HG03097 (cell line): ENCODE measurements around the gene USP20.

Experiments
- ATAC-seq: cut with Tn5 transposase; IDR thresholded peaks from one replicate; pipeline ENCODE4 v1.9.1; 2021; ENCODE audit not compliant: unreplicated experiment, low FRiP score

The USP20 gene

GRCh38 chr9:129851821-129852220 lies 16.6 kb downstream of the USP20 start:
- no peak for ATAC-seq

DNA sequence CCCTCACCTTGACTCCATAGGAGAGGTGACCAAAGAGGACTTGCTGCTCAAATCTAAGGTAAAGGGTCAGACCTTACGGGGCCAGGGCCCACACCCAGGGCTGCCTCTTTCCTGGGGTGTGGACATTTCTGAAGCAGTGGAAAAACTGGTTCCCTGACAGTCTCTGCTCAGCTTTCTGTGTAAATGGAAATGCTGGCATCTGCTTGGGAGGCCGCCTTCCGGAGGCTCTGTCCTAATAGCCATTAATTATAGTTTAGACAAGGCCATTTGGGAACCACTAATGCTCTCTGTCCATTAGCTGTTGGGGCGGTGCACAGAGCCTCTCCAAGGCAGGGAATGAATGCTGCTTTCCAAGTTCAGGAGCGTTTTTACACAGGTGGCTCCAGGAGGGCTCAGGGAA lies 17.3 kb downstream of the USP20 start:
- no peak for ATAC-seq

GRCh38 chr9:129853614-129854013 lies 18.4 kb downstream of the USP20 start:
- ATAC-seq: no peak

DNA sequence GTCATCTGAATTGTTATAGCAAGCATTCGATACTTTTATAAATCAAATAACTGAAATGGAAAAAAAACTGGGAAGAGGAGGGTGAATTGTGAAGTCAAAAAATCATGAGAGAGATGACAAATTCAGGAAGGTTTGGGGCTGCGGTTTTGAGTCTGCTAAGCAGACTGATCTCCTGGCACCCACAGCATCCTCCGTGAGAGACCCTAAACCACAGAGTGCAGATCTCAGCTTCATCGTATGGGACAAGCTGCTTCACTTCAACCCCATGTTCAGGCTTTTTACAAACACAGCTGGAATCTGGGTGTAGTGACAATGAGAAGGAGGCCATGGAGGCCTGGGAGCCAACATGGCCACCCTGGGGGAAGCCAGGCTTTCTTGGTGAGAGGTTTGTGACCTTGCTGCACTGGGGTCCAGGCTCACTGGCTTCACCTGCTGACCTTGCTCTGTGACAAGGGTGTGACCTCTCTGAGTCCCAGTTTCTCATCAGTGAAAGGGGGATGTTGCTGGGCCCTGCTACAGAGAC lies 19.4 kb downstream of the USP20 start:
- ATAC-seq: no peak

DNA sequence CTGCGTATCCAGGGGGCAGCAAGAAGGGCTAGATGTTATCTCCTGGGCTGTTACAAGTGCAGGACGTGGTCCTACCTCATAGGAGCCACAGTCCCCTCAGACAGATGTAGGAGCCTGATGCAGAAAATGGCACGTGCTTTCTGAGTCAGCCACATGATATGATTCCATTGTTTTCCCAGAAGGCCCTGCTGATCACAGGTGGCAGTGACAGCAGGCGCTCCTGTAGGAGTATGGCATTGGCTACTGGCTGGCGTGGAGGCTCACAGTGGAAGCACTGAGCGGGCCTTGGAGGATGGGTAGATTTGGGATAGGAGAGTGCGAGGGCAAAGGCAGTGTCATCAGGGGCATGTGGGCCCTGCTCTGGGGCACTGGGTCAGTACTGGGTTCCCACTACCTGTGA lies 21.9 kb downstream of the USP20 start:
- ATAC-seq: no peak

GRCh38 chr9:129858167-129858962 lies 23.1 kb downstream of the USP20 start:
- no peak for ATAC-seq

- no peak for ATAC-seq
These were observed 25.6 kb downstream of the USP20 start for GRCh38 chr9:129860653-129861446.

- ATAC-seq: no peak
These were observed 26.2 kb downstream of the USP20 start for GRCh38 chr9:129861447-129861827.

DNA sequence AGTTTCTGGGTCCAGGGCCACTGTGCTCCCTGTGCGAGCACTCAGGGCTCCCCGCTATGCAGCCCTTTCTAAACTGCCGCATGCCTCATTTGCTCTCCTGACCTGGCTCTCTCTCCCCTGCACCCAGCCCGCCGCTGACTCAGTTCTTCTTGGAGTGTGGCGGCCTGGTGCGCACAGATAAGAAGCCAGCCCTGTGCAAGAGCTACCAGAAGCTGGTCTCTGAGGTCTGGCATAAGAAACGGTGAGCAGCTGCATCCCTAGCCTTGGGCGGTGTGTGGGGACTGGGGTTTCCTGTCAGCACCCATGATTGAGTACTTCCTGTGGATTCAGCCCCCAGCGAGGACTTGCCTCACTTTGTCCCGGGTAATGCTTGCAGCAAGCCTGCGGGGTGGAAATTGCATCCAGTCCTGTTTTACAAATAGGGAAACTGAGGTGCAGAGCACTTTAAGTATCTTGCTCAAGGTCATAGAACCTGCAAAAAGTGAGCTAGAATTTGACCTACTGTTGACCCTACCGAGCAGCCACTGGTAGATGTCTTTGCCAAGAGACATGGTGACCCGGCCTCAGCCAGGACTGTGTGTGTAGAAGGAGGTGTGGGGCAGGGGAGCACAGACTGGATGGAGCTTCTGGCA lies 27.9 kb downstream of the USP20 start:
- ATAC-seq: no peak

DNA sequence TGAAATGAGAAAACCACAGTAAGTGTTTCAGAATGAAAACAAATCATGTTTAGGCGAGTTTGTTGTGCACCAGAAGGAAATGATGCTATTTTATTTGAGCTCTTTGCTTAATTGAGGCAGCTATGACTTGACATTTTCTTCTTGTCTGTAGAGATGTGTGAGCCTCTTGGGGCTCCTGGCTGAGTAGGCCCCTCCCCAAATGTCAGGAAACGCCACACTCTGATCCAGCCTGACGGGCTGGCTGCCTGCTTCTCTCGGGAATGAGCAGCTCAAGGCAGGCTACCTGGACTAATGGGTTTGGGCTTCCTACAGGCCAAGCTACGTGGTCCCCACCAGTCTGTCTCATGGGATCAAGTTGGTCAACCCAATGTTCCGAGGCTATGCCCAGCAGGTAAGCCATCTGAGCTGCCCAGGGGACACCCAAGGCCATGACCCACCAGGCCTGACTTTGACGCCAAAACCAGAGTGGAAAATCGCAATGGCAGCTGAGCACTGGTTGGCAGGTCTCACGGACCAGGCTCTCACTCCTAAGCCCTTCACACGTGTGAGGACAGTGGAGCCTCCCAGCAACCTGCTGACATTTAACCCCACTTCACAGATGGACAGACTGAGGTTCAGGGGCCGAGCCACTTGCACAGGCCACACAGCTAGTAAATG lies 29.9 kb downstream of the USP20 start:
- ATAC-seq: no peak

GRCh38 chr9:129865668-129866320 lies 30.5 kb downstream of the USP20 start:
- no peak for ATAC-seq

DNA sequence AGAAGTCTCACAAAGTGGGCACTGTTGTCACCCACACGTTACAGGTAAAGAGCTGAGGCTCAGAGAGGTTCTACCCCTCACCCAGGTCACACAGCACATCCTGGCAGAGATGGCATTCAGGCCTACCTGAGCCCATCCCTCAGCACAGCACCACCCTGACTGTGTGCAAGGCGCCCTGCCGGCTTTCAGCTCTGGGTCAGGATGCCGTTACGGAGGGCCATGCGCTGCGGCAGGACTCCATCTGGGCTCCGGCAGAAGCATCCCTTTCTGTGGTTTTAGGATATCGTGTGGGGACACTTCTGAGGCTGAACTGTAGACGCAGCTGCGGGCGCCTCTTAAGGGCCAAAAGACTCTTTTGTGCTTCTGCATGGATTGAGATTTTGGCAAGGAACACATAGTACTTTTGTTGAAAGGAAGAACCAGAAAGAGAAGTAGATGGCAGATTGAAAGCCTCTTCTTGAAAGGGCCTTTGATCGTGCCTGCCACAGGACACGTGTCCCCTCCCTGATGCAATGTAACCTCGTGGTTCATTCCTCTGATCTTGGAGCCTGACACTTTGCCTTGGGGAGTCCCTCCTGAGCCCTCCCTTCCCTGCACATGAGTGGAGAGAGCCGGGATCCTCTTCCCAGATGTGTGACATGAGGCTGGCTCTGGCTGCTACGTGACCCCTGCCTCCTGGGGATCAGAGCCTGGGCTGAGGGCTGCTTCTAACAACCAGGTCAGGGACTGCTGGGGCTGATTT lies 31.3 kb downstream of the USP20 start:
- no peak for ATAC-seq

DNA sequence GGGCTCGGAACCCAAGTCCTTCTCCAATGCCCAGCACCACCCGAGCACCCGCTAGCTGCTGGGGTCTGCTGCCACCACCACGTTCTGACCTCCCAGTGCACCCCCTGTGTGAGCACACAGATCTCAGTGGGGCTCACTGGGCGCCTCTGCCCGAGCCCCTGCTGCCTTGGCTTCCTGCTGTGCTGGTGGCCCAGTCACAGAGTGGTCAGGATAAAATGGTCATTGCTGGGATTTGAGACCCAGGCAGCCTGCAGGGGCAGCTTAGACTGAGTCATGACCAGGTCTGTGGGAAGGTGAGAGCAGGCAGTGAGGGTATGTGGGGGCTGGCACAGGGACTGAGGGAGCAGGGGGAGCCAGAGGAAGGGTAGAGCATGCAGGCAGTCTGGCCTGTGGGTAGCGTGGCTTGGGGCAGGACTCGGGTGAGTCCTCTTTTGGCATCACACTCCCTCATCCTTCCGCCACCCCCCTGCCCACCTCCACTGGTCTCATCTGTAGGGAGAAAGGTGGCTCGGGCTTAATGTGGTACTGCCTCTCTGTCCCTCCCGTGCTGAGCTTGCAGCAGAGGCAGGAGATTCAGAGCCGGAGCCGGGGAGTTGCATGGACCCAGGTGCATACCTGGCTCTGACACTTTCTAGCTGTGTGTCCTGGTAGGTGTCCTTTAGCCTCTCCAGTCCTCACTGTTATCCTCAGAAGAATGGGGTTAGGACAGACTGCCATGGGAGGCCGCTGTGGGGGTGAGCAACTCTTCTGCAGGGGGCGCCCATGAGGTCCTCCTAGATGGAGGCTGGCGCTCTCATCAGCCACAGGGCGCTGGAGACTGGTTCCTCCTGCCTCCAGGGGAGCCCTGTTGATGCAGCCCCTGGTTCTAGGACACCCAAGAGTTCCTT lies 32.1 kb downstream of the USP20 start:
- ATAC-seq: no peak

GRCh38 chr9:129868023-129868871 lies 33.0 kb downstream of the USP20 start:
- ATAC-seq: no peak

DNA sequence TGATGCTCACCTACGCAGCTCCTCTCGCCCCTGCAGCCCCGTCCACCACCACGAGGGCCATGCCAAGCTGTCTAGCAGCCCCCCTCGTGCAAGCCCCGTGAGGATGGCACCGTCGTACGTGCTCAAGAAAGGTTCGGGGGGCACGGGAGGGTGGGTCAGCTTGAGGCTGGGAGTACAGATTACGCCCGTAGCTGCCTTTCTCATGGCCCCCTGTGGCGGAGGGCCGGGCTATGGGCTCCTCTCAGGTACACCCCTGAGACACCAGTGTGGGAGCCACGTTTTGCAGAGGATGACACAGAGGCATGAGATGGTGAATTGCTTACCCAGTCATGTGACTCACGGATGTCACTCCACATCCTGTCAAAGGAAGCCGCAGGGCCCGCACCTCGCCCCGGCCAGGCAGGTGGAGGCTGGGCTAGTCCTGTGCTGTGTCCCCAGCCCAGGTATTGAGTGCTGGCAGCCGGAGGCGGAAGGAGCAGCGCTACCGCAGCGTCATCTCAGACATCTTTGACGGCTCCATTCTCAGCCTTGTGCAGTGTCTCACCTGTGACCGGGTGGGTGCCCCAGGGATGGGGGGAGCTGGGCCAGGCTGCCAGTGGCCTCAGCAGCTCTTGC lies 33.7 kb downstream of the USP20 start:
- ATAC-seq: no peak

DNA sequence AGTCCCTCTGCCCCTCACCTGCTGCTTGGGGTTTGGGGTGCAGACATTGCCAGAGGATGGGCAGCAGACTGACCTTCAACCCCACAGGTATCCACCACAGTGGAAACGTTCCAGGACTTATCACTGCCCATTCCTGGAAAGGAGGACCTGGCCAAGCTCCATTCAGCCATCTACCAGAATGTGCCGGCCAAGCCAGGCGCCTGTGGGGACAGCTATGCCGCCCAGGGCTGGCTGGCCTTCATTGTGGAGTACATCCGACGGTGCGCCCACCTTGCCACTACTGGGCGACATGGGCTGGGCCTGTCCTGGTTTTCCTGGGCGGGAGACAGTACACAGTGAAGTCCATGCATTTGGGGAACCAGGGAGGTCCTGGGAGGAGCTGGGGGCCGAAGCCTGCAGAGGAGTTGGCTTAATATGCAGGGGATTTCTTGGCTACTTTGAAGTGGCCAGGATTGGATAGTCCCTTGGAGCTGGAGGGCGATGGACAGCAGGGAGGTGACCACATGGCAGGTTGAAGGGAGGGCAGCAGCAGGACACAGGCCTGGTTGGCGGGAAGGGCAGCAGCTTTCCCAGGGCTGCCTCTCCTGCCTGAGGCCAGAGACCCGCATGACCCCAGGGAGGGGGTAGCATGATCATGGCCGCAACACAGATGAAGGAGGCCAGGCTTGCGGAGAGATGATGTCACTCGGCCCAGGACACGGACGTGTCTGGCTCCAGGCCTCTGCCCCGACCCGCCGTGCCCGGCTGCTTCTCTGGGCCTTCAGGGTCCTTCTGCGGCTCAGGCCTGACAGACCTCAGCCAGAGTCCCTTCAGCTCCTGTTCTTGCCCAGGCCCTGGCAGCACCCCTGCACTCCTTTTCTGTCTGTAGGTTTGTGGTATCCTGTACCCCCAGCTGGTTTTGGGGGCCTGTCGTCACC lies 34.6 kb downstream of the USP20 start:
- ATAC-seq: no peak
